Upper lobe of left lung (tissue), 4 donors: ENCODE data around the gene COLEC11.

ENCODE experiments used
- EP300 ChIP-seq, 4 donors: sonication (generic); formaldehyde crosslinking; IDR thresholded peaks; one replicate each; pipeline ENCODE4 v1.5.1; 2017; ENCODE audit warnings: antibody characterized with exemption in 4 of 4, control low read depth in 2 of 4
- POLR2A ChIP-seq, 4 donors: fragments of 450-650 bp; IDR thresholded peaks; one replicate each; pipeline ENCODE4 v1.5.1; 2016 to 2017; ENCODE audit warnings: antibody characterized with exemption in 4 of 4, mild to moderate bottlenecking in 2 of 4
- POLR2AphosphoS5 ChIP-seq, 2 donors: sonication (generic); formaldehyde crosslinking; IDR thresholded peaks; one replicate each; pipeline ENCODE4 v1.5.1; 2017; ENCODE audit warnings: antibody characterized with exemption in 2 of 2
- TF ChIP-seq, protein P1 (sequence below), 6 experiments: fragments of 450-650 bp in 4 of 6; fragments of 200-600 bp in 2 of 6; sonication (generic) in 2 of 6; IDR thresholded peaks; one replicate each; pipeline ENCODE4 v1.5.1; 2016 to 2019; ENCODE audit warnings: antibody characterized with exemption in 6 of 6

DNA sequence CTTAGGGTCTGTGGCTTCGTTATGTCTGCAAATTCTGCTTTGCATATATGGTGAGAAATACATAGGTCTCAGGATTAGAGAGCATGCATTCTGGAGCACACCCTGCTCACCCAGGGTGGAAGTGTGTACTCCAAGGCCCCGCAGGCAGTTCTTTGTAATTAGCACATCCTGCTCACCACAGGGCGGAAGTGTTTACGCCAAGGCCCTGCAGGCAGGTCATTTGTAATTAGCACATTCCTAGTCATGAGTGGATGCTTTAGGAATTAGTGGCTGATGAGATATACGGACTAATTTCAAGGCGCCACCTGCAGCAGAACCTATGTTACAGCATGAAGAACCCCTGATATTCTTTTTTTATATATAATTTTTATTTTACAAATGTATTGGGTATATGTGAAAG, 67.3 kb downstream of the COLEC11 start:
- TF ChIP-seq, protein P1, sequence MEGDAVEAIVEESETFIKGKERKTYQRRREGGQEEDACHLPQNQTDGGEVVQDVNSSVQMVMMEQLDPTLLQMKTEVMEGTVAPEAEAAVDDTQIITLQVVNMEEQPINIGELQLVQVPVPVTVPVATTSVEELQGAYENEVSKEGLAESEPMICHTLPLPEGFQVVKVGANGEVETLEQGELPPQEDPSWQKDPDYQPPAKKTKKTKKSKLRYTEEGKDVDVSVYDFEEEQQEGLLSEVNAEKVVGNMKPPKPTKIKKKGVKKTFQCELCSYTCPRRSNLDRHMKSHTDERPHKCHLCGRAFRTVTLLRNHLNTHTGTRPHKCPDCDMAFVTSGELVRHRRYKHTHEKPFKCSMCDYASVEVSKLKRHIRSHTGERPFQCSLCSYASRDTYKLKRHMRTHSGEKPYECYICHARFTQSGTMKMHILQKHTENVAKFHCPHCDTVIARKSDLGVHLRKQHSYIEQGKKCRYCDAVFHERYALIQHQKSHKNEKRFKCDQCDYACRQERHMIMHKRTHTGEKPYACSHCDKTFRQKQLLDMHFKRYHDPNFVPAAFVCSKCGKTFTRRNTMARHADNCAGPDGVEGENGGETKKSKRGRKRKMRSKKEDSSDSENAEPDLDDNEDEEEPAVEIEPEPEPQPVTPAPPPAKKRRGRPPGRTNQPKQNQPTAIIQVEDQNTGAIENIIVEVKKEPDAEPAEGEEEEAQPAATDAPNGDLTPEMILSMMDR (IDR thresholded peaks at IDR 0.05): no peak
- TF ChIP-seq POLR2AphosphoS5 (IDR thresholded peaks at IDR 0.05) (no peak), POLR2A (IDR thresholded peaks at IDR 0.05) (no peak), EP300 (IDR thresholded peaks at IDR 0.05) (no peak)
